ENCODE data around the gene RPS15.

GRCh38 chr19:1394252-1395193, 43.7 kb upstream of the RPS15 start:
- TF ChIP-seq CTCF (IDR thresholded peaks at IDR 0.05; ENCODE audit: low read length) (no peak), EZH2 (optimal IDR thresholded peaks at IDR 0.05; ENCODE audit: low read depth, low read length) (no peak), EZH2phosphoT487 (IDR thresholded peaks at IDR 0.05; ENCODE audit: low read length) (no peak)

Measured in MM.1S (cell line).